CD4-positive, alpha-beta T cell treated with Interleukin-6 at 100 ng/mL for 8 hours (primary cell): ENCODE measurements around the gene C6orf163.

Experiments used
- DNase-seq: peaks from one replicate; pipeline ENCODE4 v3.0.0-alpha.2; 2020; ENCODE audit warnings: mixed read lengths, low spot score

C6orf163 gene

GRCh38 chr6:87357479-87358196 lies 13.0 kb downstream of the C6orf163 start:
- DNase-seq: no peak

GRCh38 chr6:87364602-87365252 lies 20.1 kb downstream of the C6orf163 start:
- no peak for DNase-seq

- DNase-seq: no peak
Observed at GRCh38 chr6:87366072-87366827, 21.6 kb downstream of the C6orf163 start.

GRCh38 chr6:87366899-87367298 lies 22.3 kb downstream of the C6orf163 start:
- no peak for DNase-seq

GRCh38 chr6:87373377-87373776 lies 28.8 kb downstream of the C6orf163 start:
- no peak for DNase-seq

GRCh38 chr6:87375315-87375714 lies 30.7 kb downstream of the C6orf163 start:
- no peak for DNase-seq

GRCh38 chr6:87376643-87377042 lies 32.0 kb downstream of the C6orf163 start:
- no peak for DNase-seq

- DNase-seq: no peak
Observed at GRCh38 chr6:87378947-87379346, 34.3 kb downstream of the C6orf163 start.

GRCh38 chr6:87382861-87383260 lies 38.2 kb downstream of the C6orf163 start:
- no peak for DNase-seq

GRCh38 chr6:87384038-87384437 lies 39.4 kb downstream of the C6orf163 start:
- DNase-seq: no peak

- DNase-seq: no peak
Observed at GRCh38 chr6:87384449-87384848, 39.8 kb downstream of the C6orf163 start.

- no peak for DNase-seq
Observed at GRCh38 chr6:87391334-87391733, 46.7 kb downstream of the C6orf163 start.

GRCh38 chr6:87393026-87393622 lies 48.5 kb downstream of the C6orf163 start:
- DNase-seq: peak; percentile 57

- DNase-seq: no peak
Observed at GRCh38 chr6:87395431-87395830, 50.8 kb downstream of the C6orf163 start.

GRCh38 chr6:87396595-87397392 lies 52.2 kb downstream of the C6orf163 start:
- DNase-seq: no peak

GRCh38 chr6:87397656-87398055 lies 53.0 kb downstream of the C6orf163 start:
- no peak for DNase-seq

- DNase-seq: no peak
Observed at GRCh38 chr6:87401832-87402231, 57.2 kb downstream of the C6orf163 start.

- no peak for DNase-seq
Observed at GRCh38 chr6:87407561-87407900, 62.9 kb downstream of the C6orf163 start.

GRCh38 chr6:87407901-87408720 lies 63.5 kb downstream of the C6orf163 start, which contains the start of gene CFAP206:
Gene CFAP206 (plus strand): TSS chr6:87407972. CDS start chr6:87409840, 1,868 bp downstream.
- peak; percentile 77 for DNase-seq

- DNase-seq: no peak
Observed at GRCh38 chr6:87408721-87409155, 64.1 kb downstream of the C6orf163 start.
